Upper lobe of left lung (tissue), 6 donors: Measurements from ENCODE around the gene TTC9B. TPM values are rescaled to one million over a fixed set of nuclear protein-coding genes. Genes with fewer than 3 reads are reported as not detected.

Source experiments
- ATAC-seq, 2 donors: fragments of 200-7000 bp; cut with Tn5 transposase; one replicate each; pipeline ENCODE4 v1.9.1; 2022; ENCODE audit warnings: mild to moderate bottlenecking in 2 of 2, moderate library complexity in 2 of 2; ENCODE audit not compliant: low FRiP score in 2 of 2
- DNase-seq, 2 donors: peaks; one replicate each; pipeline ENCODE4 v3.0.0-alpha.2; 2019 to 2020
- H3K27ac ChIP-seq, 4 donors: fragments of 200-600 bp; sonication (generic); one replicate each; pipeline ENCODE4 v1.5.1; 2016 to 2019
- H3K27me3 ChIP-seq, 4 donors: fragments of 200-600 bp; sonication (generic); one replicate each; pipeline ENCODE4 v1.5.1; 2017 to 2019
- H3K36me3 ChIP-seq, 4 donors: fragments of 200-600 bp; sonication (generic); one replicate each; pipeline ENCODE4 v1.5.1; 2016 to 2019
- H3K4me1 ChIP-seq, 4 donors: fragments of 200-600 bp; sonication (generic); one replicate each; pipeline ENCODE4 v1.5.1; 2018 to 2019
- H3K4me3 ChIP-seq, 4 donors: fragments of 200-600 bp; sonication (generic); one replicate each; pipeline ENCODE4 v1.5.1; 2017 to 2019; ENCODE audit warnings: mild to moderate bottlenecking in 2 of 4, moderate library complexity in 1 of 4
- H3K9me3 ChIP-seq, 4 donors: fragments of 200-600 bp; sonication (generic); one replicate each; pipeline ENCODE4 v1.5.1; 2018 to 2019
- EP300 ChIP-seq, 4 donors: sonication (generic); formaldehyde crosslinking; IDR thresholded peaks; one replicate each; pipeline ENCODE4 v1.5.1; 2017; ENCODE audit warnings: antibody characterized with exemption in 4 of 4, control low read depth in 2 of 4
- POLR2A ChIP-seq, 4 donors: fragments of 450-650 bp; IDR thresholded peaks; one replicate each; pipeline ENCODE4 v1.5.1; 2016 to 2017; ENCODE audit warnings: antibody characterized with exemption in 4 of 4, mild to moderate bottlenecking in 2 of 4
- POLR2AphosphoS5 ChIP-seq, 2 donors: sonication (generic); formaldehyde crosslinking; IDR thresholded peaks; one replicate each; pipeline ENCODE4 v1.5.1; 2017; ENCODE audit warnings: antibody characterized with exemption in 2 of 2
- WGBS, 2 donors: methylation state at CpG; one replicate each; pipeline ENCODE4 v1.1.5; 2017 to 2018; 5-methylcytosine and 5-hydroxymethylcytosine counted together
- total RNA-seq, 6 donors: library from RNA; depleted of rRNA in 4 of 6; stranded (reverse); fragments of >200 nt in 4 of 6; gene quantifications; one replicate each; pipeline versions ENCODE4 v1.1.0 to v1.2.1, GENCODE V29; 2016 to 2021
- TF ChIP-seq, protein P1 (sequence below), 6 experiments: fragments of 450-650 bp in 4 of 6; fragments of 200-600 bp in 2 of 6; sonication (generic) in 2 of 6; IDR thresholded peaks; one replicate each; pipeline ENCODE4 v1.5.1; 2016 to 2019; ENCODE audit warnings: antibody characterized with exemption in 6 of 6
- donor health status: DM: no; HTN: no; CAD: no; lungs with moderate emphysema.
- donor health status: DM: no; HTN: yes; CAD: no; lungs with severe emphysema.

The TTC9B gene
- total RNA-seq, 6 donors from 2014 or later = not detected

- Histone ChIP-seq H3K4me3 (no peak overlapping the region), H3K4me1 (peaks cover 18 to 32% (median 28%) of the 10 kb centered on the region in 4 donors), H3K27ac (no peak overlapping the region), H3K36me3 (peaks cover 0 to 13% (median 13%) of the 10 kb centered on the region in 4 donors), H3K9me3 (no peaks in the 10 kb centered on the region), H3K27me3 (peaks cover 0 to 14% (median 5%) of the 10 kb centered on the region in 4 donors)
- WGBS, 2 donors = 85 to 89% methylated on average over 5 of the region's 5 CpGs
- ATAC-seq (no peak), DNase-seq (no peak)
- TF ChIP-seq, protein P1, sequence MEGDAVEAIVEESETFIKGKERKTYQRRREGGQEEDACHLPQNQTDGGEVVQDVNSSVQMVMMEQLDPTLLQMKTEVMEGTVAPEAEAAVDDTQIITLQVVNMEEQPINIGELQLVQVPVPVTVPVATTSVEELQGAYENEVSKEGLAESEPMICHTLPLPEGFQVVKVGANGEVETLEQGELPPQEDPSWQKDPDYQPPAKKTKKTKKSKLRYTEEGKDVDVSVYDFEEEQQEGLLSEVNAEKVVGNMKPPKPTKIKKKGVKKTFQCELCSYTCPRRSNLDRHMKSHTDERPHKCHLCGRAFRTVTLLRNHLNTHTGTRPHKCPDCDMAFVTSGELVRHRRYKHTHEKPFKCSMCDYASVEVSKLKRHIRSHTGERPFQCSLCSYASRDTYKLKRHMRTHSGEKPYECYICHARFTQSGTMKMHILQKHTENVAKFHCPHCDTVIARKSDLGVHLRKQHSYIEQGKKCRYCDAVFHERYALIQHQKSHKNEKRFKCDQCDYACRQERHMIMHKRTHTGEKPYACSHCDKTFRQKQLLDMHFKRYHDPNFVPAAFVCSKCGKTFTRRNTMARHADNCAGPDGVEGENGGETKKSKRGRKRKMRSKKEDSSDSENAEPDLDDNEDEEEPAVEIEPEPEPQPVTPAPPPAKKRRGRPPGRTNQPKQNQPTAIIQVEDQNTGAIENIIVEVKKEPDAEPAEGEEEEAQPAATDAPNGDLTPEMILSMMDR (IDR thresholded peaks at IDR 0.05) = no peak
- no peak for TF ChIP-seq POLR2AphosphoS5 (IDR thresholded peaks at IDR 0.05)
- no peak for TF ChIP-seq EP300 (IDR thresholded peaks at IDR 0.05)
- TF ChIP-seq POLR2A (IDR thresholded peaks at IDR 0.05) = no peak
Observed at GRCh38 chr19:40228863-40229262, 10.7 kb upstream of the TTC9B start.

DNA sequence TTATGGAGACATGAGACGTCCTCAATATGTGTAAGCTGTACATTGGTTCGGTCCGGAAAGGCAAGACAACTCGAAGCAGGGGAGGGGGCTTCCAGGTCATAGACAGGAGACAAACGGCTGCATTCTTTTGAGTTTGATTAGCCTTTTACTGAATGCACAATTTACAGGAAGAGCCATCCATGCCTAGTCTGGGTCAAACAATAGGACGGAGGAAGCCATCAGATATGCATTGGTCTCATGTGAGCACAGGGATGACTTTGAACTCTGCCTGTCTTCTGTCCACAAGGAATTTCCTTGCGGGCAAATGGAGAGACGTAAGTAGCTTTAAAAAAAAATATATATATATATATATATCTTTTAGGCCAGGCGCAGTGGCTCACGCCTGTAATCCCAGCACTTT is 10.2 kb upstream of the TTC9B start:
- ATAC-seq (no peak), DNase-seq (no peak)
- Histone ChIP-seq H3K4me1 (peaks cover 20 to 35% (median 30%) of the 10 kb centered on the region in 4 donors), H3K27me3 (peaks cover 0 to 19% (median 5%) of the 10 kb centered on the region in 4 donors), H3K27ac (no peak overlapping the region), H3K36me3 (peaks cover 0 to 9% (median 7%) of the 10 kb centered on the region in 4 donors), H3K4me3 (no peak overlapping the region), H3K9me3 (no peaks in the 10 kb centered on the region)
- no peak for TF ChIP-seq EP300 (IDR thresholded peaks at IDR 0.05)
- TF ChIP-seq POLR2AphosphoS5 (IDR thresholded peaks at IDR 0.05) = no peak
- no peak for TF ChIP-seq POLR2A (IDR thresholded peaks at IDR 0.05)
- TF ChIP-seq, protein P1 (IDR thresholded peaks at IDR 0.05) = no peak
- WGBS, 2 donors = 45 to 52% methylated on average over 10 of the region's 10 CpGs

- DNase-seq (no peak), ATAC-seq (no peak)
- WGBS, 2 donors = 27 to 33% methylated on average over 18 to 20 of the region's 21 CpGs
- Histone ChIP-seq H3K4me1 (peaks cover 18 to 32% (median 21%) of the 10 kb centered on the region in 4 donors), H3K27me3 (peaks cover 0 to 25% (median 5%) of the 10 kb centered on the region in 4 donors), H3K36me3 (no peaks in the 10 kb centered on the region), H3K4me3 (peak overlapping the region in 3 of 4 donors; percentile 17 to 31 (median 17)), H3K27ac (no peak overlapping the region), H3K9me3 (no peaks in the 10 kb centered on the region)
- TF ChIP-seq POLR2A (IDR thresholded peaks at IDR 0.05) = no peak
- no peak for TF ChIP-seq EP300 (IDR thresholded peaks at IDR 0.05)
- no peak for TF ChIP-seq POLR2AphosphoS5 (IDR thresholded peaks at IDR 0.05)
- TF ChIP-seq, protein P1 (IDR thresholded peaks at IDR 0.05) = no peak
Observed at GRCh38 chr19:40225440-40226305, 7.5 kb upstream of the TTC9B start.

DNA sequence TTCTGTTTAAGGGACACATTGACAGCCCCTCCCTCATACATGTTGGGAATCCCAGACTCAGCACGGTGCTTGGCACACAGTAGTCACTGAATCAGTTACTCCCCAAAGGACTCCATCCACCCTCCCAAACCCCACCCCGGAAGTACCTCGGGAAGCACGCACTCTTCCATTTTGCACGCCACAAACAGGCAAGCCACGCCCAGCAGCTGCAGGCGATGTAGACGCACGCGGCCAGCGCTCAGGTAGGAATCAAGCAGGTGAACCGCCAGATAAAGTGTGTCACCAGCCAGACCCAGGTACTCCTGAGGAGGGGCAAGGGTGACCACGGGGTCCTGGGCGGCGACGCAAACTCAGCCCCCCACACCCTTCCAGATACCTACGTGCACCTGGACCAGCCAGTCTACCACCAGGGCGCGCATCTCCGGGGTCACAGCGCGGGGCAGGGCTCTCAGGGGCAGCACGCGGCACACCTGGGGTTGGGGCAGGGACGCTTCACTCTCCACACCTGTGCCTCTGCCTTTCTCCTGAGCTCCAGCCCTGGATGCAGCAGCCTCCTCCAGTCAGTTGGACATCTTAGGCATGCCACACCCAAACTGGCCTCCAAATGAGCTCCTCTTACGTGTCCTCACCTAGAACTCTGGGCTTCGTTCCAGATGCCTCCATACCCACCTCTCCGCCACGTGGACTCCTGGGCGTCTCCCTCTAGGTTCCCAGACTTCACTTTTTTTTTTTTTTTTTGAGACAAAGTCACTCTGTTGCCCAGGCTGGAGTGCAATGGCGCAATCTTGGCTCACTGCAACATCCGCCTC is 6.4 kb upstream of the TTC9B start:
- TF ChIP-seq EP300 (IDR thresholded peaks at IDR 0.05) (no peak), POLR2A (IDR thresholded peaks at IDR 0.05) (no peak), POLR2AphosphoS5 (IDR thresholded peaks at IDR 0.05) (no peak)
- TF ChIP-seq, protein P1 (IDR thresholded peaks at IDR 0.05) = no peak
- no peak for ATAC-seq
- WGBS, 2 donors = 80 to 83% methylated on average over 14 to 26 of the region's 32 CpGs
- peaks cover 18 to 32% (median 23%) of the 10 kb centered on the region in 4 donors for H3K4me1 ChIP-seq
- peak in 1 of 2 donors; percentile 75 for DNase-seq
- peaks cover 0 to 25% (median 5%) of the 10 kb centered on the region in 4 donors for H3K27me3 ChIP-seq
- no peaks in the 10 kb centered on the region for H3K9me3 ChIP-seq
- no peak overlapping the region for H3K27ac ChIP-seq
- no peaks in the 10 kb centered on the region for H3K36me3 ChIP-seq
- H3K4me3 ChIP-seq = no peak overlapping the region
